Thyroid gland (tissue), 4 donors: Measurements from ENCODE around the gene SOX21.

ENCODE experiments used
- POLR2A ChIP-seq, 2 donors: fragments of 450-650 bp; IDR thresholded peaks; one replicate each; pipeline ENCODE4 v1.6.1; 2017; ENCODE audit warnings: antibody characterized with exemption in 2 of 2, mild to moderate bottlenecking in 2 of 2, moderate library complexity in 1 of 2
- TF ChIP-seq, protein P1 (sequence below), 6 experiments: fragments of 200-600 bp in 3 of 6; fragments of 450-650 bp in 3 of 6; sonication (generic) in 3 of 6; IDR thresholded peaks; one replicate each; pipeline ENCODE4 v1.5.1; 2016 to 2019; ENCODE audit warnings: antibody characterized with exemption in 6 of 6, mild to moderate bottlenecking in 2 of 6, inconsistent platforms in 1 of 6, moderate library complexity in 1 of 6

DNA sequence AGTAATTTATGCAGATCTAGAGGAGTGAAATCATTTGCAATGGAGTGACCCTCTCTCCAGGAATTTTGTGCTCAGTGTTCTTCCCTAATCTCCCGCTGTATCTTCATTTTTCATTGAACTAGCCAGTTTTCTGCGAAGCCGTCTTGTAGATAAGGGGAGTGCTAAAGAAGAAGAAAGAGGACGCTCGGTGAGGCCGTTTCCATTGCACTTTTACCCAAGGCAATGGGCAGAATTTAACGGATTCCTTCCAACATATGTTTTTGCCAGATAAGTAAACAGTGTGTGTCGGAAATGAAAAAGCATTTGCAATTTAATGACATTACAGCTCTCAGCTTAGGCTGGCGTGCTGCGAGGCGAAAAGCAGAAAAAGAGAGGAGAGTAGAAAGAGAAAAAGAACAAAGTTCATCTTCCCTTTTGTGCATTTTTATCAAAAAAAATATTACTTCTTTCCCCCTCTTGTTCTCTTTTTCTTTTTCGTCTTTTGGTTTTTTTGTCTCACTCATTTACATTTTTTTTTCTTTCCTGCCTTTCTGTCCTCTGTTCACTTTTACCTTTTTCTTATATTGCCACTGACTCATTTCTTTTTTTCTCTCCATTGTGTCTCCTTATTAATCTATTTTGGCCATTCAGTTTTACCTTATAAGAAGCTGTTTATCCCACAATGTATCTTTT, 49.9 kb downstream of the SOX21 start:
- TF ChIP-seq, protein P1, sequence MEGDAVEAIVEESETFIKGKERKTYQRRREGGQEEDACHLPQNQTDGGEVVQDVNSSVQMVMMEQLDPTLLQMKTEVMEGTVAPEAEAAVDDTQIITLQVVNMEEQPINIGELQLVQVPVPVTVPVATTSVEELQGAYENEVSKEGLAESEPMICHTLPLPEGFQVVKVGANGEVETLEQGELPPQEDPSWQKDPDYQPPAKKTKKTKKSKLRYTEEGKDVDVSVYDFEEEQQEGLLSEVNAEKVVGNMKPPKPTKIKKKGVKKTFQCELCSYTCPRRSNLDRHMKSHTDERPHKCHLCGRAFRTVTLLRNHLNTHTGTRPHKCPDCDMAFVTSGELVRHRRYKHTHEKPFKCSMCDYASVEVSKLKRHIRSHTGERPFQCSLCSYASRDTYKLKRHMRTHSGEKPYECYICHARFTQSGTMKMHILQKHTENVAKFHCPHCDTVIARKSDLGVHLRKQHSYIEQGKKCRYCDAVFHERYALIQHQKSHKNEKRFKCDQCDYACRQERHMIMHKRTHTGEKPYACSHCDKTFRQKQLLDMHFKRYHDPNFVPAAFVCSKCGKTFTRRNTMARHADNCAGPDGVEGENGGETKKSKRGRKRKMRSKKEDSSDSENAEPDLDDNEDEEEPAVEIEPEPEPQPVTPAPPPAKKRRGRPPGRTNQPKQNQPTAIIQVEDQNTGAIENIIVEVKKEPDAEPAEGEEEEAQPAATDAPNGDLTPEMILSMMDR (IDR thresholded peaks at IDR 0.05), result no peak
- TF ChIP-seq POLR2A (IDR thresholded peaks at IDR 0.05), result no peak
